Stimulated activated naive CD4-positive, alpha-beta T cell (primary cell): Measurements from ENCODE around the gene ZCCHC24.
A peak's percentile ranks its signal among the peaks of the same experiment; 100 is the strongest.

Experiments used
- DNase-seq, 6 experiments: peaks; one replicate each; lab custom pipeline; 2025; lab: John Stamatoyannopoulos, UW

Gene ZCCHC24

GRCh38 chr10:79446758-79447084, 1.3 kb upstream of the ZCCHC24 start:
- peak in 1 of 6 experiments; percentile 31 for DNase-seq

- peak in 4 of 6 experiments; percentile 25 to 48 (median 36) for DNase-seq
Measured at GRCh38 chr10:79445977-79446757, 743 bp upstream of the ZCCHC24 start.

- peak in 5 of 6 experiments; percentile 20 to 55 (median 40) for DNase-seq
Measured at GRCh38 chr10:79444199-79445119, 965 bp downstream of the ZCCHC24 start.

GRCh38 chr10:79443338-79444198, 1.9 kb downstream of the ZCCHC24 start:
- no peak for DNase-seq

- no peak for DNase-seq
Measured at GRCh38 chr10:79442171-79443040, 3.0 kb downstream of the ZCCHC24 start.

GRCh38 chr10:79441433-79441832, 4.0 kb downstream of the ZCCHC24 start:
- no peak for DNase-seq

GRCh38 chr10:79440281-79440680, 5.1 kb downstream of the ZCCHC24 start:
- DNase-seq = no peak

- no peak for DNase-seq
Measured at GRCh38 chr10:79438699-79439085, 6.7 kb downstream of the ZCCHC24 start.

GRCh38 chr10:79438021-79438698, 7.3 kb downstream of the ZCCHC24 start:
- no peak for DNase-seq

GRCh38 chr10:79437111-79437814, 8.2 kb downstream of the ZCCHC24 start:
- no peak for DNase-seq

- DNase-seq = no peak
Measured at GRCh38 chr10:79436850-79437103, 8.6 kb downstream of the ZCCHC24 start.

GRCh38 chr10:79436066-79436849, 9.2 kb downstream of the ZCCHC24 start:
- no peak for DNase-seq

GRCh38 chr10:79435271-79436065, 10.0 kb downstream of the ZCCHC24 start:
- no peak for DNase-seq

- no peak for DNase-seq
Measured at GRCh38 chr10:79434821-79435251, 10.6 kb downstream of the ZCCHC24 start.

GRCh38 chr10:79434223-79434687, 11.2 kb downstream of the ZCCHC24 start:
- DNase-seq = no peak

- no peak for DNase-seq
Measured at GRCh38 chr10:79433324-79434222, 11.9 kb downstream of the ZCCHC24 start.
